Tibial nerve (tissue), 4 donors: Measurements from ENCODE around the gene SYT7. TPM values are rescaled to one million over a fixed set of nuclear protein-coding genes. Genes with fewer than 3 reads are reported as not detected.
A peak's percentile ranks its signal among the peaks of the same experiment; 100 is the strongest.

ENCODE experiments used
- DNase-seq, 2 donors: peaks; one replicate each; pipeline ENCODE4 v3.0.0-alpha.2; 2019; ENCODE audit warnings: low spot score in 2 of 2
- H3K27ac ChIP-seq, 4 donors: fragments of 200-600 bp; sonication (generic) in 3 of 4; one replicate each; pipeline ENCODE4 v1.5.1; 2017 to 2019; ENCODE audit warnings: mild to moderate bottlenecking in 1 of 4
- H3K27me3 ChIP-seq, 2 donors: fragments of 200-600 bp; sonication (generic) in 1 of 2; one replicate each; pipeline versions ENCODE4 v1.5.1 to v1.6.0; 2017 to 2019
- H3K36me3 ChIP-seq, 3 donors: fragments of 200-600 bp; sonication (generic); one replicate each; pipeline ENCODE4 v1.5.1; 2018 to 2019
- H3K4me1 ChIP-seq, 4 donors: fragments of 200-600 bp; sonication (generic) in 3 of 4; one replicate each; pipeline ENCODE4 v1.5.1; 2017 to 2019
- H3K4me3 ChIP-seq, 4 donors: fragments of 200-600 bp; sonication (generic) in 3 of 4; one replicate each; pipeline ENCODE4 v1.5.1; 2017 to 2019; ENCODE audit warnings: mild to moderate bottlenecking in 1 of 4, moderate library complexity in 1 of 4
- H3K9me3 ChIP-seq, 4 donors: fragments of 200-600 bp; sonication (generic) in 3 of 4; one replicate each; pipeline ENCODE4 v1.5.1; 2017 to 2019
- CTCF ChIP-seq, 5 experiments: fragments of 200-600 bp in 3 of 5; fragments of 450-650 bp in 2 of 5; sonication (generic) in 3 of 5; IDR thresholded peaks; one replicate each; pipeline ENCODE4 v1.5.1; 2016 to 2019; ENCODE audit warnings: antibody characterized with exemption in 5 of 5, mild to moderate bottlenecking in 3 of 5, moderate library complexity in 2 of 5
- EP300 ChIP-seq, 2 donors: sonication (generic); formaldehyde crosslinking; IDR thresholded peaks; one replicate each; pipeline ENCODE4 v1.6.1; 2017; ENCODE audit warnings: antibody characterized with exemption in 2 of 2, mild to moderate bottlenecking in 1 of 2
- POLR2A ChIP-seq, 2 donors: fragments of 450-650 bp; IDR thresholded peaks; one replicate each; pipeline ENCODE4 v1.6.1; 2017; ENCODE audit warnings: antibody characterized with exemption in 2 of 2, mild to moderate bottlenecking in 2 of 2, moderate library complexity in 2 of 2
- WGBS, 2 donors: methylation state at CpG; one replicate each; pipeline ENCODE4 v1.1.5; 2018; 5-methylcytosine and 5-hydroxymethylcytosine counted together
- total RNA-seq, 4 donors: library from RNA; depleted of rRNA; stranded (reverse); fragments of >200 nt; gene quantifications; one replicate each; pipeline ENCODE4 v1.1.0, GENCODE V29; 2016

The SYT7 gene
- total RNA-seq, 4 donors from 2014 or later, result 1.2 to 2.5 (median 1.8) TPM

- peaks cover 0 to 59% (median 10%) of the 10 kb centered on the region in 4 donors for H3K4me1 ChIP-seq
- DNase-seq, result peak; percentile 33 to 63
- no peak overlapping the region for H3K4me3 ChIP-seq
- TF ChIP-seq CTCF (IDR thresholded peaks at IDR 0.05) (peak; percentile 90 to 96 (median 93)), EP300 (IDR thresholded peaks at IDR 0.05) (no peak)
- H3K27me3 ChIP-seq, result no peaks in the 10 kb centered on the region
- WGBS, 2 donors, result 3 to 7% methylated on average over 10 to 15 of the region's 18 CpGs
- peak overlapping the region in 1 of 4 donors; percentile 85 for H3K27ac ChIP-seq
- H3K36me3 ChIP-seq, result peaks cover 0 to 14% (median 0%) of the 10 kb centered on the region in 3 donors
- H3K9me3 ChIP-seq, result peaks cover 0 to 7% (median 0%) of the 10 kb centered on the region in 4 donors
These were observed 103.1 kb downstream of the SYT7 start for GRCh38 chr11:61477727-61478148.

- Histone ChIP-seq H3K27me3 (no peaks in the 10 kb centered on the region), H3K4me3 (no peak overlapping the region), H3K36me3 (peaks cover 0 to 16% (median 0%) of the 10 kb centered on the region in 3 donors), H3K4me1 (peaks cover 0 to 61% (median 10%) of the 10 kb centered on the region in 4 donors), H3K9me3 (peaks cover 0 to 7% (median 0%) of the 10 kb centered on the region in 4 donors), H3K27ac (peak overlapping the region in 1 of 4 donors; percentile 85)
- TF ChIP-seq POLR2A (IDR thresholded peaks at IDR 0.05), result no peak
- TF ChIP-seq CTCF (IDR thresholded peaks at IDR 0.05), result no peak
- no peak for TF ChIP-seq EP300 (IDR thresholded peaks at IDR 0.05)
- WGBS, 2 donors, result 44 to 45% methylated on average over 8 of the region's 8 CpGs
- no peak for DNase-seq
These were observed 103.8 kb downstream of the SYT7 start for GRCh38 chr11:61477126-61477525.

- Histone ChIP-seq H3K27me3 (no peaks in the 10 kb centered on the region), H3K9me3 (peaks cover 0 to 7% (median 0%) of the 10 kb centered on the region in 4 donors), H3K4me1 (peaks cover 0 to 62% (median 10%) of the 10 kb centered on the region in 4 donors), H3K4me3 (no peak overlapping the region), H3K27ac (peak overlapping the region in 2 of 4 donors; percentile 20 to 85), H3K36me3 (peaks cover 0 to 16% (median 0%) of the 10 kb centered on the region in 3 donors)
- DNase-seq, result no peak
- 80 to 94% methylated on average over 3 of the region's 3 CpGs for WGBS, 2 donors
- TF ChIP-seq CTCF (IDR thresholded peaks at IDR 0.05) (no peak), EP300 (IDR thresholded peaks at IDR 0.05) (no peak), POLR2A (IDR thresholded peaks at IDR 0.05) (no peak)
These were observed 104.5 kb downstream of the SYT7 start for GRCh38 chr11:61476371-61476770.

- peaks cover 0 to 7% (median 0%) of the 10 kb centered on the region in 4 donors for H3K9me3 ChIP-seq
- no peaks in the 10 kb centered on the region for H3K27me3 ChIP-seq
- no peak for DNase-seq
- no peak for TF ChIP-seq CTCF (IDR thresholded peaks at IDR 0.05)
- TF ChIP-seq POLR2A (IDR thresholded peaks at IDR 0.05), result no peak
- TF ChIP-seq EP300 (IDR thresholded peaks at IDR 0.05), result no peak
- 57 to 77% methylated on average over 1 of the region's 1 CpG for WGBS, 2 donors
- H3K4me1 ChIP-seq, result peaks cover 0 to 53% (median 10%) of the 10 kb centered on the region in 4 donors
- no peak overlapping the region for H3K4me3 ChIP-seq
- peak overlapping the region in 3 of 4 donors; percentile 52 to 85 (median 73) for H3K27ac ChIP-seq
- H3K36me3 ChIP-seq, result peaks cover 0 to 25% (median 0%) of the 10 kb centered on the region in 3 donors
These were observed 105.4 kb downstream of the SYT7 start for GRCh38 chr11:61475433-61475832.

GRCh38 chr11:61474013-61474643 lies 106.7 kb downstream of the SYT7 start:
- Histone ChIP-seq H3K27ac (peak overlapping the region in 3 of 4 donors; percentile 52 to 85 (median 73)), H3K4me1 (peaks cover 0 to 51% (median 10%) of the 10 kb centered on the region in 4 donors), H3K9me3 (peaks cover 0 to 7% (median 0%) of the 10 kb centered on the region in 4 donors), H3K4me3 (no peak overlapping the region), H3K27me3 (no peaks in the 10 kb centered on the region), H3K36me3 (peaks cover 0 to 36% (median 0%) of the 10 kb centered on the region in 3 donors)
- TF ChIP-seq POLR2A (IDR thresholded peaks at IDR 0.05) (no peak), EP300 (IDR thresholded peaks at IDR 0.05) (peak in 1 of 2 donors; percentile 70), CTCF (IDR thresholded peaks at IDR 0.05) (no peak)
- 50 to 64% methylated on average over 6 of the region's 6 CpGs for WGBS, 2 donors
- peak in 1 of 2 donors; percentile 43 for DNase-seq
